ENCODE data around the gene IL13.

- no peak for TF ChIP-seq TAF1 (IDR thresholded peaks at IDR 0.05; ENCODE audit: low read depth)
- no peak for TF ChIP-seq EP300 (IDR thresholded peaks at IDR 0.05; ENCODE audit: borderline replicate concordance)
- TF ChIP-seq REST (IDR thresholded peaks at IDR 0.05; ENCODE audit: low read depth) = no peak
- no peak for TF ChIP-seq TCF12 (IDR thresholded peaks at IDR 0.05; ENCODE audit: low read depth)
- no peak for TF ChIP-seq FOXM1 (IDR thresholded peaks at IDR 0.05; ENCODE audit: borderline replicate concordance, low read depth)
- TF ChIP-seq YY1 (IDR thresholded peaks at IDR 0.05; ENCODE audit: low read depth) = no peak
- no peak for TF ChIP-seq RAD21 (IDR thresholded peaks at IDR 0.05; ENCODE audit: low read depth)
These were observed 46.0 kb upstream of the IL13 start for GRCh38 chr5:132611965-132612364.
